Mucosa of gallbladder (tissue), 1 donor: Measurements from ENCODE around the gene IL13RA2. TPM values are rescaled to one million over a fixed set of nuclear protein-coding genes. Genes with fewer than 3 reads are reported as not detected.

Source experiments
- DNase-seq: peaks from one replicate; pipeline ENCODE4 v3.0.0-alpha.2; 2020; ENCODE audit warnings: low spot score
- total RNA-seq: library from RNA; stranded (reverse); gene quantifications from one replicate; pipeline ENCODE4 v1.2.1, GENCODE V29; 2021
- donor health status: DM: no; HTN: no; CAD: no.

The IL13RA2 gene
- total RNA-seq, 1 donor from 2014 or later, result 0.32 TPM

DNA sequence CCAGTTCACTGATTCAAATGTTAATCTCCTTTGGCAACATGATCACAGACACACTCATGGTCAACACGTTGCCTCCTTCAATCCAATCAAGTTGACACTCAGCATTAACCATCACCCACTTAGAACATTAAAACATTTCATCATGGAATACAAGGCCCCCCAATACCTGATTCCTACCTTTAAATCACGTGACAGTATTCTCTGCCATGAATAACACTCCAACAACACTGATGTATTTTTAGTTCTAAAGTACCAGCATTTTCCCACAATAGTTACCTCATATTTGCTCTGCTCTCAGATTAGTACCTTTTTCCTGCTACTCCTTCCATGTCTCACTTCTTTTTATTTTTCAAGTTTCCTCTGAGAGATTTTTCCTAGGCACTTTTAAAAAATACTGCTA, 19.6 kb downstream of the IL13RA2 start:
- DNase-seq, result no peak

GRCh38 chrX:114985967-114986592, 31.3 kb downstream of the IL13RA2 start:
- DNase-seq, result no peak

DNA sequence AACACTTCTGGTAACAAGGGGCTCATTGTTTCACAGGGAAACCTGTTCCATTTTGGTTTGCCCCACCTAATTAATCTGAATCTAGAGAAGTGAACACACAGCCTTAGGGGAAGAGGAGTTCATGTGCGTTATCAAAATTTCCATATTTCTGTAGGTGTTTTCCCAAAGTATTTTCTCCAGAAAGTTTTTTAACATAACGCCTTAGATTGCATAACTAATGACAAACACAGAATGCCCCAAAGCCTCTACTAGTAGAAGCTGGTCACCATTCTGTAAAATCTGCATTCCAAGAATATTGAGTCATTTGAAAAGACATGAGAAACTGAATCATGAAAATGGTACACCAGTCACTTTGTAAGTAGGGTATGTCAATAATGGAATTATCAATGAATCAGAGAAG, 41.1 kb downstream of the IL13RA2 start:
- DNase-seq, result no peak

- no peak for DNase-seq
Observed at GRCh38 chrX:114973013-114973412, 44.4 kb downstream of the IL13RA2 start.

- no peak for DNase-seq
Observed at GRCh38 chrX:114970806-114971205, 46.6 kb downstream of the IL13RA2 start.

GRCh38 chrX:114964374-114964773, 53.0 kb downstream of the IL13RA2 start:
- DNase-seq, result no peak

DNA sequence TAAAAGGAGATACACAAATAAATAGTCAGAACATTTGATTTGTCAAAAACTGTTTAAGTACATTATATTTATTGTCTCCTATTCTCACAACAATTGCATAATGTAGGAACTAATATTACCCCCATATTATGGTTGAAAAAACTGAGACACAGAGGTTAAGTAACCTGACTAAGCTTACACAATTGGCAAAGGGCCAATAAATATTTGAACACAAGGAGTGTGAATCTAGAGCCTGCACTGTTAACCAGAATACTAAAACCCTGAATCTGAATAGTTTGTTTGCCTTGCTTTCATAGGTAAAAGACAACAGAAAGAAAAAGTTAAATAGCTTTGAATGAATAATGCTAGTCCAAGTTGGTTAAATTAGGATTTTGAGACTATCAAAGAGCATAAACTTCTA, 55.2 kb downstream of the IL13RA2 start:
- DNase-seq, result no peak

- no peak for DNase-seq
Observed at GRCh38 chrX:114959729-114960128, 57.7 kb downstream of the IL13RA2 start.

Other genes starting within 250 kb of the IL13RA2 start
- gene RBMXL3, start 171.8 kb upstream of the IL13RA2 start, total RNA-seq, result not detected
- gene LRCH2, start 216.5 kb upstream of the IL13RA2 start, total RNA-seq, result 3.9 TPM